ENCODE results near the gene YY1AP1.

GRCh38 chr1:155688324-155689080, at the start of gene YY1AP1:
- TF ChIP-seq EZH2 (IDR thresholded peaks at IDR 0.05; ENCODE audit: insufficient read depth, poor library complexity, severe bottlenecking) (no peak), EZH2phosphoT487 (IDR thresholded peaks at IDR 0.05; ENCODE audit: insufficient read depth, low read depth) (no peak)
